A172 (cell line): Measurements from ENCODE around the gene AMN1. TPM values are rescaled to one million over a fixed set of nuclear protein-coding genes. Genes with fewer than 3 reads are reported as not detected.
"Not testable (repeated sequence)": the region's sequence is repeated elsewhere in the genome, so short reads cannot be mapped to it uniquely, and the experiment has no call there.

ENCODE experiments used
- DNase-seq: peaks from one replicate; pipeline ENCODE4 v3.0.0-alpha.2; 2015; ENCODE audit warnings: low spot score
- total RNA-seq: library from RNA; depleted of rRNA; stranded (reverse); fragments of >200 nt; shearing (Covaris generic); gene quantifications from 2 replicates; pipeline ENCODE4 v1.2.3, GENCODE V29; 2014; rRNA removed

Gene AMN1
- total RNA-seq: 21.5 and 26.4 TPM in 2 replicates

- DNase-seq: peak; percentile 96
These were observed at the start of gene AMN1 for GRCh38 chr12:31728917-31729640. Gene AMN1, minus strand, starts transcription at chr12:31729021. Its CDS starts 13 bp downstream, at chr12:31729008.

DNA sequence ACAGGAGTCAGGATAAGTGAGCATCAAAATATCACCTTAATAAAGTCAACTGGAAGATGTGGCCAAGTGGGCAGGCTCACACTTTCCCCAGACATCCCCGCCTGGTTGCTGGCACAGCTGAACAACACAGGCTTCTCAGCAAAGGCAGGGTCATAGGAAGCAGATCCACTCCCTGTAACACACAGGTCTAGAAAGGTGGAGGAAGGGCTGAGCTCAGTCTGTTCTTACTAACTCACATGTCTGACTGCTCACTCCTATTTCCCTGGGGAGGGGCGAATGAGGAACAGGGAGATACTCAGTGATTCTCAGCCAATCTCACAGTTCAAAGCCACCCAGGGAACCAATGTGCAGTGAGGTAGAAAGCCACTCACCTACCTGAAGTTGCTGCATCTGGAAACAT is 45.0 kb upstream of the AMN1 start:
- no peak for DNase-seq

DNA sequence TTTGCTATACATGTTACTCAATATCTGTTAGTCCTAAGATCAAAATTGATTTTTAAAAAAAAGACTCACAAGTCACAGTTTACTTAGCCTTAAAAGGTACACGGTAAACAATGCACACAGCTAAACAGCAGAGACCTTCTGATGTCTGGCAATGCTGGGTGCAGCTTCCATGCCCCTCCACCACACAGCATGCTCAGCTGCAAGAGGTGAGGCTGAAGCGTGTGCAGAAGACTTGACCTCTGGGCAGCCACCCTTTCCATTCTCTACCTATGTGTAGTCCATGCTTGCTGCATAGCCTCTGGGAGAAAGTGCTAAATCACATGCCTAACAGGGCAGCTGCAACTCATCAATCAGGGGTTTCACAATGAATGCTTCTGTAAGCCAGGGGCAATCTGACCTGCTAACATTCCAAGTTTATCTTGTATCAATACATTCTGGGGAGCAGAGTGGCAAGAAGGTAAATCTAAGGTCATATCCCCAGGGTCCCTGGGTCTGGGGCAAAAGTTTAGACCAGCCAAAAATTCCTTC is 44.5 kb upstream of the AMN1 start:
- DNase-seq: no peak

- DNase-seq: no peak
These were observed 43.9 kb upstream of the AMN1 start for GRCh38 chr12:31772685-31773222.

GRCh38 chr12:31772186-31772585 is 43.4 kb upstream of the AMN1 start:
- no peak for DNase-seq

DNA sequence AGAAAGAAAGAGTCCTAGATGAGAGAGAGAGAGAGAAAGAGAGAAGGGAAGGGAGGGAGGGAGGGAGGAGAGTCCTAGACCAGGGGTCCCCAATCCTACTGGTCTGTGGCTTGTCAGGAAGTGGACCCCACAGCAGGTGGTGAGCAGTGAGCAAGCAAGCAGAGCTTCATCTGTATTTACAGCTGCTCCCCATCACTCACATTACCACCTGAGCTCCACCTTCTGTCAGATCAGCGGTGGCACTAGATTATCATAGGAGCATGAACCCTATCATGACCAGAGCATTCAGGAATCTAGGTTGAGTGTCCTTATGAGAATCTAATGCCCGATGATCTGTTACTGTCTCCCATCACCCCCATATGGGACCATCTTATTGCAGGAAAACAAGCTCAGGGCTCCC is 39.2 kb upstream of the AMN1 start:
- DNase-seq: no peak

DNA sequence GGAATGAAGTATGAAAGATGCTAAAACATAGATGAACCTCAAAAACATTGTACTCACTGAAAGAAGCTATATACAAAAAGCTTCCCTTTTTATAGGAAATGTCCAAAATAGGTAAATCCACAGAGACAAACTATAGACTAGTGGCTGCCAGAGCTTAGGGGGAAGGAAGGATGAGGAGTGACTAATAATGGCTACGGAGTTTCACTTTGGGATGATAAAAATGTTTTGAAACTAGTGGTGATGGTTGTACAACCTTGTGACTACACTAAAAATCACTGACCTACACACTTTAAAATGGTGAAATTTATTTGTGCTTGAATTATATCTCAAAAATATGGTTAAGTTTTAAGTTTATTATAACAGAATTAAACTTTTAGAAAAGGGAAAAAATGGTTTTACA is 37.1 kb upstream of the AMN1 start:
- DNase-seq: no peak

GRCh38 chr12:31759632-31760459 is 31.0 kb upstream of the AMN1 start:
- DNase-seq: no peak

DNA sequence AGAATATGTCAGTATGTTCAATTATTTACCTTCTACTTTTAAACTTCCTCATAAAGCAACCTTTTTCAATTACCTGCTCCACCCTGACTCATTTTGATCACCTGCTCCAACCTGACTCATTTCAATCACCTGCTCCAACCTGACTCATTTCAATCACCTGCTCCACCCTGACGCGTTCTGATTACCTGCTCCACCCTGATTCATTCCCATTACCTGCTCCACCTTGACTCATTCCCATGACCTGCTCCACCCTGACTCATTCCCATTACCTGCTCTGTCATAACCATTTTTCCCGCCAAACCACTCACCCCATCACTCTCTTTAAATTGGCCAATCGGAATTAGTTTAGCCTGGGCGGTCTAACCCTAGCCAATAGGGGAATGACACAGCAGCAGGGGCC is 29.5 kb upstream of the AMN1 start:
- not testable (repeated sequence) for DNase-seq

DNA sequence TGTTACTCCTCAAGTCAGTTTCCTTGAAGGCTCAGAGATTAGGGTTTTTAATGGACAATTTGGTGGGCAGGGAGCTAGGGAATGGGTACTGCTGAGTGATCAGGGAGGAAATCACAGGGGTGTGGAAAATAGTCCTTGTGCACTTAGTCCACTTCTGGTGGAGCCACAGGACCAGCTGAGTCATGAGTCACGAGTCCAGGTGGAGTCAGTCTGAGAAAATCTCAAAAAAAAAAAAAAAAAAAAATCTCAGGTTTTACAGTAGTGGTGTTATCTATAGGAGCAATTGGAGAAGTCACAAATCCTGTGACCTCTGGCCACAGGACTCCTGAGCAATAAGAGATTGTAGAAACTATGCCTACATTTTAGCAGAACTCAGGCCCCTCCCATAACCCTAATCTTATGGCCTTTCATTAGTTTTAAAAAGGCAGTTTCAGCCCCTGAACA is 28.2 kb upstream of the AMN1 start:
- peak; percentile 90 for DNase-seq

DNA sequence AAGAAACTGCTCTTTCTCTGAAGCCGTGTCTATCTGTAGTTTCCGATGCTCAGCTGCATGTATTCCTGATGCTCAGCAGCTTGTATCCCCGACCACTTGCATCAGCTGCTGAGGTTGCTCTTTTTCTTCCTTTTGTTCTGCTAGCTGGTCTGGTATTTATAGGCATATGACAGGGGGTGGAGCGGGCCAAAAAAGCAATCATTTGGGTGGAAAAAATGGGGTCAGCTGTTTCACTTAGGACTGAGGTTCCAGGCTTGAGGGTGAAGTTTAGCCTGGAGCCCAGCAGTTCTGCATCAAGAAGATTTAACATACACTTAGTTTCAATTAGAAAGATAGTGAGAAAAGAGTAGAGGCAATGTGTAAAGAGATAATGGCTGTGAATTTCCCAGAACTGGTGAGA is 23.6 kb upstream of the AMN1 start:
- no peak for DNase-seq

DNA sequence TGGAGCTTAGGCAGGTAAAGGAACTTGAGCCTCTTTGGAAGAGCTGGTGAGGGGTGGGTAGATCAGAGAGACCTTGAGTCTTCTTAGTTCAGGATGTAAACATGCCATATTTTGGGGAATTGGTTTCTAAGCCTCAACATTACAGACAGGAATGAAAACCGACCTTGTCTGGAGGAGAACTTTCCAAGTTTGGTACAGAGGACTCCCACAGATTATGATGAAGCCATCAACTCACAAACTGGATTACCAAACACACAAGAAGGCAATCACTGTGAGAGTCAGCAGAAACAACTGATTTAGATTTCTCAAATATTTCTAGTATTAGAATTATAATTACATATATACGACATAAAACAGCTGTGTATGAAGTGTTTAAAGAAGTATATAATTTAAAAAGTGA is 22.3 kb upstream of the AMN1 start:
- DNase-seq: no peak

- DNase-seq: no peak
These were observed 21.9 kb upstream of the AMN1 start for GRCh38 chr12:31750747-31751039.

DNA sequence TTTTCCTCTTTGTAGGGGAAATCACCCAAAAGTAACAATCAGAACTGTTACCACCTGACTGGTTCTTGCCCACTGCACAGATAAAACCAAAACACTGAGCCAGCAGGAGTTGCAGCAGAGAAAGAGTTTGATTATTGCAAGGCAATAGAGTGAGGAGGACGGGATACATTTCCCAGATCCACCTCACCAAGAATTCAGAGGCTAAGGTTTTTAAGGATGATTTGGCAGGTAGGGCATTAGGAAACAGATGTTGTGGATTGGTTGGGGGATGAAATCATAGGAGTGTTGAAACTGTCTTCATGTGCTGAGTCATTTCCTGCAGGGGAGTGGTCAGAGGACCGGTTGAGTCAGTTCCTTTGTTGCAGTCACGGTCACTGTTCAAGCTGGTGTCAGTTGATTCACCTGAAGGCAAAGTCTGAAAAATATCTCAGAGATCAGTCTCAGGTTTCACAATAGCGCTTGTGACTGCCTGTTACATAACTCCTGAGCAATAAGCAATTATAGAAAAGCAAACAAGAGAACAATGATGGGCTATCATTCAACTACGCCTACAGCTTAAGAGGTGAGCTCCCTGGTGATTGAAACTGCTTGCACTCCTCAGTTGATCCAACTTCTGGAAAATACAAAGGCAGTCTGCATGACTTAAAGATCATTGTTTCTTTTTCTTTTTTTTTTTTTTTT is 20.3 kb upstream of the AMN1 start:
- DNase-seq: peak; percentile 100

DNA sequence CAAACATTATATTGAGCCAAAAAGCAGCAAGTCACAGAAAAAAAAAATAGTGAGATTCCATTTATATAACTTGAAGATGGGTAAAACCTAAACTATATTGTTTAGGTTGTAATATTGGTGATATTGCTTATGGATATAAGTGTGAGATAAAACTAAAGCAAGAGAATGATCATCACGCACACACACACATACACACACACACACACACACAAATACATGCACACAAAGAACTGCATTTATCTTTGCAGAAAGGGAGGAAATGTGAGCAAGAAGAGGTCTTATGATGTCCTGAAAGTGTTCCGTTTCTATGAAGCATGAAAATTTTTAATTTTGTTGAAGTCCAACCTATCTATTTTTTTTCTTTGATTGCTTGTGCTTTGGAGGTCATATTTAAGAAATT is 16.4 kb upstream of the AMN1 start:
- no peak for DNase-seq

DNA sequence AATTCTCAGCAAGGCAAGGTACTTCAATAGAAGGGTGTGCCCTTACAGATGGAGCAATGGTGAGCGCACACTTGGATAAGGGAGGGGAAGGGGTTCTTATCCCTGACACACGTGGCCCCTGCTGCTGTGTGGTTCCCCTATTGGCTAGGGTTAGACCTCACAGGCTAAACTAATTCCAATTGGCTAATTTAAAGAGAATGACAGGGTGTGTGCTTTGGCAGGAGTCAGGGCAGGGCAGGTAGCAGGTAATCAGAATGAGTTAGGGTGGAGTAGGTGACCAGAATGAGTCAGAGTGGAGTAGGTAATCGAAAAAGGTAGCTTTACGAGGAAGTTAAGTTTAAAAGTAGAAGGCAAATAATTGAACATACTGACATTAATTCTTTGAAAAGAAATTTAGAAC is 15.5 kb upstream of the AMN1 start:
- not testable (repeated sequence) for DNase-seq

GRCh38 chr12:31742891-31743290 is 14.1 kb upstream of the AMN1 start:
- DNase-seq: no peak

GRCh38 chr12:31740628-31741027 is 11.8 kb upstream of the AMN1 start:
- no peak for DNase-seq

GRCh38 chr12:31737763-31738162 is 8.9 kb upstream of the AMN1 start:
- DNase-seq: no peak

- DNase-seq: no peak
These were observed 8.5 kb upstream of the AMN1 start for GRCh38 chr12:31737345-31737744.

- DNase-seq: peak; percentile 87
These were observed 7.7 kb upstream of the AMN1 start for GRCh38 chr12:31736472-31736871.
